CD8-positive, alpha-beta memory T cell (primary cell): ENCODE results near the gene MLLT3. TPM values are rescaled to one million over a fixed set of nuclear protein-coding genes. Genes with fewer than 3 reads are reported as not detected.

ENCODE experiments used
- CTCF ChIA-PET: fragments of 350-600 bp; sonication (Branson Sonifier 250); formaldehyde crosslinking; loops from one replicate; lab custom pipeline; 2021; ENCODE audit warnings: antibody characterized with exemption; lab: Charles Lee
- POLR2A ChIA-PET: fragments of 350-600 bp; sonication (Branson Sonifier 250); formaldehyde crosslinking; loops from one replicate; lab custom pipeline; 2021; ENCODE audit warnings: antibody characterized with exemption; lab: Charles Lee
- DNase-seq, 5 donors: peaks; one replicate each; pipeline versions ENCODE4 v3.0.0 to v3.0.0-alpha.2; 2020 to 2022; ENCODE audit warnings: mixed read lengths in 1 of 5
- H3K27ac ChIP-seq: one replicate; pipeline ENCODE4 v1.7.0; 2013; ENCODE audit warnings: low read depth, mild to moderate bottlenecking, low read length, moderate library complexity
- H3K27me3 ChIP-seq: 2 replicates; pipeline ENCODE4 v1.7.0; 2013; ENCODE audit warnings: low read length, mild to moderate bottlenecking; ENCODE audit not compliant: insufficient read depth, poor library complexity, severe bottlenecking
- H3K36me3 ChIP-seq: 2 replicates; pipeline ENCODE4 v1.7.0; 2013; ENCODE audit warnings: mild to moderate bottlenecking, low read length, moderate library complexity; ENCODE audit not compliant: insufficient read depth
- H3K4me1 ChIP-seq: 2 replicates; pipeline ENCODE4 v1.7.0; 2013; ENCODE audit warnings: mild to moderate bottlenecking, low read length, moderate library complexity; ENCODE audit not compliant: insufficient read depth
- H3K4me3 ChIP-seq: 2 replicates; pipeline ENCODE4 v1.7.0; 2013; ENCODE audit warnings: mild to moderate bottlenecking, low read length
- H3K9me3 ChIP-seq: 2 replicates; pipeline ENCODE4 v1.7.0; 2013; ENCODE audit warnings: mild to moderate bottlenecking, low read length
- H3K27ac Mint-ChIP-seq, 8 donors: one replicate each; pipeline ENCODE4 v1.8.0; 2020 to 2021; ENCODE audit warnings: mixed read lengths in 8 of 8, mild to moderate bottlenecking in 6 of 8, inconsistent platforms in 3 of 8, moderate library complexity in 3 of 8
- H3K27me3 Mint-ChIP-seq, 2 donors: one replicate each; pipeline ENCODE4 v1.8.0; 2020 to 2021; ENCODE audit warnings: mixed read lengths in 2 of 2, mild to moderate bottlenecking in 1 of 2, moderate library complexity in 1 of 2
- H3K36me3 Mint-ChIP-seq, 3 donors: one replicate each; pipeline ENCODE4 v1.8.0; 2020 to 2021; ENCODE audit warnings: mixed read lengths in 3 of 3, inconsistent platforms in 1 of 3, mild to moderate bottlenecking in 1 of 3
- H3K4me1 Mint-ChIP-seq, 3 donors: one replicate each; pipeline ENCODE4 v1.8.0; 2020 to 2021; ENCODE audit warnings: mixed read lengths in 3 of 3, inconsistent platforms in 1 of 3, mild to moderate bottlenecking in 1 of 3
- H3K4me3 Mint-ChIP-seq, 7 donors: one replicate each; pipeline ENCODE4 v1.8.0; 2020 to 2021; ENCODE audit warnings: mixed read lengths in 7 of 7, mild to moderate bottlenecking in 6 of 7, moderate library complexity in 4 of 7, inconsistent platforms in 2 of 7
- H3K9me3 Mint-ChIP-seq, 5 donors: one replicate each; pipeline ENCODE4 v1.8.0; 2020 to 2022; ENCODE audit warnings: mixed read lengths in 5 of 5, mild to moderate bottlenecking in 3 of 5, moderate library complexity in 2 of 5, inconsistent platforms in 1 of 5
- polyA plus RNA-seq: library from polyadenylated mRNA; unstranded; fragments of 300-500 nt; fragmentation: Illumina TruSeq; gene quantifications from one replicate; pipeline ENCODE4 v1.2.3, GENCODE V29; 2021
- total RNA-seq, 2 experiments: library from RNA; stranded (reverse); gene quantifications; one replicate each; pipeline ENCODE4 v1.2.3, GENCODE V29; 2021

Gene MLLT3
- total and polyA plus RNA-seq, 3 experiments from 2014 or later = 24.6 to 37.0 (median 36.8) TPM

DNA sequence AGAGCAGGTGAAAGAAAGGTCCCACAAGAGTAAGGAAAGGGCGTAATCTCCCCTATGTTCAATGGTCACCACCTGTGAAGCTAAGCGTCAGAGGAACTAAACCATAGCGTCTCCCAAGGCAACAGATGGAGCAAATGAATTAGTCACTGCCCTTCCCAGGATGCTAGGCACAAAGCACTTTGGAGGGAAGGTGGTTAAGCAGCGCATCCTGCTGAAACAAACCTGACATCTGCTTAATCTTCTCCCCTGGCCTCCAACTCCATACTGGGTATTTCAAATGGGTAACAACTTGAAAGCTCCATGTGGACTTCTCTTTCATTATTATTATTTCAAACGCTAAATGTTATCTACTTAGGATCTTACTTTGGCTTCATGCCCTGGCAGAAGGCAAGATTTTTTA, 227.3 kb downstream of the MLLT3 start:
- DNase-seq = no peak
- Mint-ChIP-seq H3K9me3 (no peaks in the 10 kb centered on the region), H3K4me1 (peaks cover 25 to 51% (median 44%) of the 10 kb centered on the region in 3 donors), H3K36me3 (peaks cover 3 to 13% (median 10%) of the 10 kb centered on the region in 3 donors), H3K27ac (no peak overlapping the region), H3K4me3 (no peak overlapping the region), H3K27me3 (no peaks in the 10 kb centered on the region)
- Histone ChIP-seq H3K4me1 (peaks cover 51% of the 10 kb centered on the region), H3K9me3 (no peaks in the 10 kb centered on the region), H3K27me3 (no peaks in the 10 kb centered on the region), H3K36me3 (no peaks in the 10 kb centered on the region), H3K4me3 (no peak overlapping the region), H3K27ac (no peak overlapping the region)
- CTCF ChIA-PET = no interaction called here
- POLR2A ChIA-PET = no interaction called here

DNA sequence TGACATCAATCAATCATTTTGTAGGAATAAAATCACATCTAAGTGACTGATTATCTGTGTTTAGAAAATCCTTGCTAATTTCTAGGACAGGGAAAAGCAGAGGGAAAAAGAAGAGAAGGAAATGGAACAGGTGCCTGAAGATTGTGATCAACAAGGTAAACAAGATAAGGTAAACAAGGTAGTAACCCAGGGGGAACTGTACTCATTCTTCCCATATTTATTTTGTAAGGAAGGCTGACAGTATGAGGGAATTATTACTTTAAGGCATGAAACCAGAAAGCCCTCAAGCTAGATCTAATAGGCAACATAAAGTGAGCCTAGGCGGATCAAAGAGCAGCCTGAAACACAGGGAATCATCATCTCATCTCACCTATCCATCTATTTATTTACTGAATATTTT, 231.1 kb downstream of the MLLT3 start:
- Mint-ChIP-seq H3K9me3 (no peaks in the 10 kb centered on the region), H3K27me3 (no peaks in the 10 kb centered on the region), H3K4me3 (no peak overlapping the region), H3K4me1 (peaks cover 20 to 32% (median 20%) of the 10 kb centered on the region in 3 donors), H3K36me3 (peaks cover 14 to 23% (median 15%) of the 10 kb centered on the region in 3 donors), H3K27ac (no peak overlapping the region)
- no peak for DNase-seq
- no peaks in the 10 kb centered on the region for H3K9me3 ChIP-seq
- no peaks in the 10 kb centered on the region for H3K27me3 ChIP-seq
- no peaks in the 10 kb centered on the region for H3K36me3 ChIP-seq
- ChIA-PET CTCF (no interaction called here), POLR2A (no interaction called here)
- peaks cover 15% of the 10 kb centered on the region for H3K4me1 ChIP-seq
- no peak overlapping the region for H3K27ac ChIP-seq
- no peak overlapping the region for H3K4me3 ChIP-seq

DNA sequence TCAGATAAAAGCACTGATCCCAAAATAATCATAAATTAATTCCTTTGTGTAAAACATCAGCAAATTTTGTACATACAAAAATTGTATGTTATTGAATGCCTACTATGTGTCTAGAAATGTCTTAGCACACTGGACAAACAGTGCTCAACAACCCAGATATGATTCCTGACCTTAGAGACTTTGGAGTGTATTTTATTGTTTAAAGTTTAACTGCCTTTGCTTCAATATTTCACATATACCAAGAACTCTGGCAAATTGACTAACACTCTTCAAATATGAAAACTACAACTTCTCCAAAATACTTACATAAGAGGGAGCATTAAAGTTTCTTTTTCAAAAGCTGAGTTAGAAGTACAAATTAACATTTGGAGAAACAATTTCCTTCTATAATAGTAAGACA, 231.9 kb downstream of the MLLT3 start:
- Mint-ChIP-seq H3K27ac (no peak overlapping the region), H3K9me3 (no peaks in the 10 kb centered on the region), H3K27me3 (no peaks in the 10 kb centered on the region), H3K4me3 (no peak overlapping the region), H3K36me3 (peaks cover 14 to 25% (median 14%) of the 10 kb centered on the region in 3 donors), H3K4me1 (peaks cover 18 to 30% (median 21%) of the 10 kb centered on the region in 3 donors)
- no peaks in the 10 kb centered on the region for H3K36me3 ChIP-seq
- no peak for DNase-seq
- H3K9me3 ChIP-seq = no peaks in the 10 kb centered on the region
- H3K4me3 ChIP-seq = no peak overlapping the region
- H3K27me3 ChIP-seq = no peaks in the 10 kb centered on the region
- CTCF ChIA-PET = no interaction called here
- H3K4me1 ChIP-seq = peaks cover 7% of the 10 kb centered on the region
- POLR2A ChIA-PET = no interaction called here
- H3K27ac ChIP-seq = no peak overlapping the region

DNA sequence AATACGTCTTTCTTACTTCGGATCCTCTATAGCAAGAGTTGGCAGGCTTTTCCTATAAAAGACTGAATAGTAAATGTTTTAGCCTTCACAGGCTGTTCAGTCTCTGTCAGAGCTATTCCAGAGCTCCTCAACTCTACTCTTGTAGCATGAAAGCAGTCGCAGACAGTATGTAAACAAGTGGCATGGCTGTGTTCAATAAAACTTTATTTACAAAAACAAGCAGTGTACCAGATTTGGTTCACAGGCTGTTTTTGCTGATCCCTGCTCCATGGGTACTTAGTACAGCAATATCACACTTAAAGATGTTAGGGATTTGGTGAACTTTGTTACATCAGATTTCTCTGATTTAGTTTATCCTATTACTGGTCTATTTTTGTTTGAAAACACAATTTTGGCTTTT, 235.2 kb downstream of the MLLT3 start:
- no peaks in the 10 kb centered on the region for H3K9me3 Mint-ChIP-seq
- CTCF ChIA-PET = no interaction called here
- no peaks in the 10 kb centered on the region for H3K27me3 Mint-ChIP-seq
- Histone ChIP-seq H3K9me3 (no peaks in the 10 kb centered on the region), H3K27me3 (no peaks in the 10 kb centered on the region), H3K4me1 (peaks cover 7% of the 10 kb centered on the region), H3K36me3 (no peaks in the 10 kb centered on the region), H3K4me3 (no peak overlapping the region), H3K27ac (no peak overlapping the region)
- H3K4me3 Mint-ChIP-seq = no peak overlapping the region
- DNase-seq = no peak
- peak overlapping the region in 1 of 8 donors; percentile 14 for H3K27ac Mint-ChIP-seq
- POLR2A ChIA-PET = no interaction called here
- H3K36me3 Mint-ChIP-seq = peaks cover 9 to 24% (median 14%) of the 10 kb centered on the region in 3 donors
- peaks cover 27 to 48% (median 43%) of the 10 kb centered on the region in 3 donors for H3K4me1 Mint-ChIP-seq

DNA sequence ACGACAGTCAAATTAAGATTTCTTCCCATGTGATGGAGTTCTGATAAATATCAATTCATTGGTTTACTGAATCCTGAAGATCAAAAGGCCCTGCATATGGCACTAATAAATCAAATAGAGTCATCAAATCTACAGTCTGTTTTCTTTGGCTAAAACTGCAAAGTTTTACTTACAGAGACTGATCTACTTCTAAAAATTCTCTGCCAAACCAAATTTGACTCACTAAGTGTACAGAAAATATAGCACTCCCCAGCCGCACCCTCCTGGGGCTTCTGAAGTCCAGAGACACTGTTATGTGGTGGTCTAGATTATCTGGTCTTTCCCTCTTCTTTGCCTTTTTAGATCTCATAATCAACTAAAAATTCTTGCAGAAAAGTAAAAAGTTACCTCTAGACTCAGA, 237.7 kb downstream of the MLLT3 start:
- H3K27ac Mint-ChIP-seq = no peak overlapping the region
- H3K27me3 Mint-ChIP-seq = no peaks in the 10 kb centered on the region
- Histone ChIP-seq H3K9me3 (no peaks in the 10 kb centered on the region), H3K4me3 (no peak overlapping the region), H3K4me1 (peaks cover 7% of the 10 kb centered on the region), H3K36me3 (no peaks in the 10 kb centered on the region), H3K27ac (no peak overlapping the region), H3K27me3 (no peaks in the 10 kb centered on the region)
- peaks cover 7 to 16% (median 8%) of the 10 kb centered on the region in 3 donors for H3K36me3 Mint-ChIP-seq
- ChIA-PET CTCF (no interaction called here), POLR2A (no interaction called here)
- no peaks in the 10 kb centered on the region for H3K9me3 Mint-ChIP-seq
- peak overlapping the region in 1 of 7 donors; percentile 37 for H3K4me3 Mint-ChIP-seq
- peaks cover 22 to 56% (median 52%) of the 10 kb centered on the region in 3 donors for H3K4me1 Mint-ChIP-seq
- no peak for DNase-seq

DNA sequence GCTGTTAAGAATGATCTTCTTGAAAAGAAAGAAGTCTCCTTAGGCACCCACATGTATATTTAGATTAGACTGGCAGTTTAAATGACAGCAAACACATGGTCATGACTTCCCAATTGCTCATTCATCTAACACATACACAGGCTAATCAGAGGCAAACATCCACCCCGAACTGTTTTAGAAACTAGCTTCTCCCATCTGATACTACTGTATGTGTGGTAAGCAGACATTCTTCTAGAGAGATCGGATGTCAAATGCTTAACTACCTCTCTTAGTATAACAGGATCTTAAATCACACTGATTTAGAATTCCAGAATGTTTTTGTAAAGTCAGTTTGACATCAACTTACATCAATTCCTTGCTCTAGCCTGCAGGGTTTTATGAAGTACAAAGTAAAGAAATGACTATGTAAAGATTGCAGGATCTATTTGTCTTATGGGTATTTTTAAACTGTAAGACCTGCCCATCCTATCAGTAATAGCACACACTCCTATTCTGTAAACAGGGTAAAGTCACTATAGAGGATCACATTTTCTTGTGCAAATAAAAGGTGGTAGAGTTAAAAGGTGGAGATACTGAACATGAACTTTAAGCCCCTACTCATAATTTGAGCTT, 239.7 kb downstream of the MLLT3 start:
- Mint-ChIP-seq H3K36me3 (peaks cover 0 to 7% (median 2%) of the 10 kb centered on the region in 3 donors), H3K27me3 (no peaks in the 10 kb centered on the region), H3K27ac (no peak overlapping the region), H3K9me3 (no peaks in the 10 kb centered on the region), H3K4me1 (peaks cover 25 to 61% (median 59%) of the 10 kb centered on the region in 3 donors), H3K4me3 (no peak overlapping the region)
- H3K36me3 ChIP-seq = no peaks in the 10 kb centered on the region
- ChIA-PET POLR2A (interaction anchor here (0.8 kb wide), 1 partner anchor 339 kb away, joined by 3 read pairs; no protein-coding TSS in a partner anchor), CTCF (interaction anchor here (0.7 to 1.5 kb wide), 2 partner anchors 9 to 455 kb away, joined by 3 read pairs; no protein-coding TSS in a partner anchor)
- no peak for DNase-seq
- H3K4me1 ChIP-seq = peaks cover 13% of the 10 kb centered on the region
- no peak overlapping the region for H3K27ac ChIP-seq
- H3K27me3 ChIP-seq = no peaks in the 10 kb centered on the region
- no peak overlapping the region for H3K4me3 ChIP-seq
- H3K9me3 ChIP-seq = no peaks in the 10 kb centered on the region

DNA sequence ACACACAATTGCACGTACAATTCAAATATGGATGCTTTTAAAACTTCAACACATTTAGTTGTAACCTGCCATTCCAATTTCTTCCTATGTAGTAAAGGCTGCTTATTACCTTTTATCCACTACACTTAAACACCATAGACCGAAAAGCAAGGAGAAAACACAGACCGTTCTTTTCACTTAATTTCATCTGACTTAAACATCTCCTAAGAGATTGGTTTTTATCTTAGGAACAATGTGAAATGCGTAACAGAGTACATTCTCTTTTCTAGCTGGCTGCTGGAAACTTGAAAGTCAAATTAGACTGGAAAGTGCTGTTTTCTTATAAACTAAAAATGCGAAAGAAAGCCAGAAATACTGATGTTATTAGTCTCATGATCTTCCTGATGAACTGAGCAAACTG, 241.8 kb downstream of the MLLT3 start:
- no peaks in the 10 kb centered on the region for H3K9me3 Mint-ChIP-seq
- H3K4me3 Mint-ChIP-seq = no peak overlapping the region
- no peaks in the 10 kb centered on the region for H3K36me3 ChIP-seq
- H3K4me1 ChIP-seq = peaks cover 22% of the 10 kb centered on the region
- H3K27ac Mint-ChIP-seq = no peak overlapping the region
- H3K4me3 ChIP-seq = no peak overlapping the region
- DNase-seq = no peak
- no peak overlapping the region for H3K27ac ChIP-seq
- ChIA-PET CTCF (no interaction called here), POLR2A (no interaction called here)
- no peaks in the 10 kb centered on the region for H3K9me3 ChIP-seq
- H3K27me3 ChIP-seq = no peaks in the 10 kb centered on the region
- H3K27me3 Mint-ChIP-seq = no peaks in the 10 kb centered on the region
- peaks cover 25 to 63% (median 56%) of the 10 kb centered on the region in 3 donors for H3K4me1 Mint-ChIP-seq
- H3K36me3 Mint-ChIP-seq = peaks cover 0 to 12% (median 4%) of the 10 kb centered on the region in 3 donors

DNA sequence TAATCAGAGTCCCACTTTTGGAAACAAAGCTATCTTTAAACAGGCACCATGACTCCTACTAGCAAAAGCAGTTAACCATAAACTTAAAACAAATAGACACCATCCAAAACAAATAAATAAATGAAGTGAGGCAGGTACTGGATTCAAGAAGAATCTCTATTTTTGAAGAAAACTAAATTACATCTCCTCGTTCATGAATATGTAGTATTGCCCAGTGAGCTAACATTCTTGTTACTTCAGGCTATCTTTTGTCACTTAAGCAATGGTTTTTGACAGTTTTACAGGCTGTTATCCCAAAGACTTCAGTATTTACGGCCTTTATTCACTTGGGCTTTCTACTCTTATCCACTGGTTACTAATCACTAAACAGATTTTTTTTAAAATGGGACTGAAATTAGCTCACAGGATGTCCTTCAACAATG, 242.5 kb downstream of the MLLT3 start:
- POLR2A ChIA-PET = no interaction called here
- no peak overlapping the region for H3K27ac ChIP-seq
- peaks cover 0 to 12% (median 4%) of the 10 kb centered on the region in 3 donors for H3K36me3 Mint-ChIP-seq

More for the DNA sequence above, 242.5 kb downstream of the MLLT3 start:
- Mint-ChIP-seq H3K4me3 (no peak overlapping the region), H3K27ac (peak overlapping the region in 1 of 8 donors; percentile 44), H3K9me3 (no peaks in the 10 kb centered on the region), H3K4me1 (peaks cover 22 to 60% (median 58%) of the 10 kb centered on the region in 3 donors), H3K27me3 (no peaks in the 10 kb centered on the region)
- no peak for DNase-seq
- CTCF ChIA-PET = no interaction called here
- Histone ChIP-seq H3K4me3 (no peak overlapping the region), H3K27me3 (no peaks in the 10 kb centered on the region), H3K4me1 (peaks cover 25% of the 10 kb centered on the region), H3K36me3 (no peaks in the 10 kb centered on the region), H3K9me3 (no peaks in the 10 kb centered on the region)
